K562 (cell line): Measurements from ENCODE around the gene TMCC1. TPM values are rescaled to one million over a fixed set of nuclear protein-coding genes. Genes with fewer than 3 reads are reported as not detected.

ENCODE experiments used
- ATAC-seq: fragments of 200-7000 bp; cut with Tn5 transposase; 3 replicates; pipeline ENCODE4 v1.9.1; 2020; ENCODE audit warnings: moderate library complexity
- BruUV-seq: library from RNA; stranded (reverse); fragments of 400-500 nt; replicated peaks from 2 replicates; lab custom pipeline; 2021; lab: Mats Ljungman, UMichigan
- CTCF ChIA-PET: fragments of 300-600 bp; formaldehyde crosslinking; extraction: SDS; loops from one replicate; lab custom pipeline; 2021; ENCODE audit warnings: low intra/inter-chr PET ratio; lab: Yijun Ruan, JAX
- POLR2A ChIA-PET: fragments of 300-600, 350-650 bp; sonication (Branson Sonifier 250); formaldehyde crosslinking; extraction: SDS; loops from one replicate; lab custom pipeline; 2021; ENCODE audit warnings: antibody characterized with exemption, inconsistent platforms; lab: Yijun Ruan, JAX
- DNase-seq, 4 experiments: peaks; one replicate each; pipeline versions ENCODE4 v3.0.0 to v3.0.0-alpha.2; 2011 to 2018; ENCODE audit warnings: low spot score in 3 of 4, mixed read lengths in 3 of 4; ENCODE audit errors: extremely low read depth in 1 of 4
- FAIRE-seq: peaks from 2 replicates; lab custom pipeline; 2011; peaks lifted over from hg19 to GRCh38; lab: Jason Lieb, UNC
- H2AFZ ChIP-seq: 2 replicates; pipeline ENCODE4 v1.6.0; 2011; ENCODE audit warnings: low read depth, low read length, control low read depth, inconsistent platforms
- H3K27ac ChIP-seq: fragments of 200-600 bp; 3 replicates; pipeline ENCODE4 v1.8.0; 2011; ENCODE audit warnings: low read depth, mild to moderate bottlenecking, control low read depth, inconsistent platforms, low read length, moderate library complexity, mixed read lengths; ENCODE audit errors: extremely low read depth
- H3K27me3 ChIP-seq, 2 experiments: fragments of 300-600 bp in 1 of 2; 2 replicates in 1 of 2; 3 replicates in 1 of 2; pipeline versions ENCODE4 v1.6.0 to v1.8.0; 2011; ENCODE audit warnings: inconsistent platforms in 2 of 2, low read length in 2 of 2, mild to moderate bottlenecking in 1 of 2, mixed read lengths in 1 of 2, moderate library complexity in 1 of 2; ENCODE audit not compliant: control insufficient read depth in 2 of 2, insufficient read depth in 2 of 2
- H3K36me3 ChIP-seq: fragments of 300-600 bp; 3 replicates; pipeline ENCODE4 v1.8.0; 2011; ENCODE audit warnings: mild to moderate bottlenecking, low read length, inconsistent platforms; ENCODE audit not compliant: control insufficient read depth, insufficient read depth
- H3K4me1 ChIP-seq, 2 experiments: fragments of 200-600 bp in 1 of 2; replicated peaks in 1 of 2; 2 replicates in 1 of 2; 3 replicates in 1 of 2; pipeline versions ENCODE4 v1.5.1 to v1.8.0; 2011; ENCODE audit warnings: inconsistent platforms in 2 of 2, low read length in 2 of 2, mild to moderate bottlenecking in 1 of 2, mixed read lengths in 1 of 2, moderate library complexity in 1 of 2; ENCODE audit not compliant: control insufficient read depth in 2 of 2, insufficient read depth in 2 of 2
- H3K4me2 ChIP-seq: 2 replicates; pipeline ENCODE4 v1.6.1; 2011; ENCODE audit warnings: low read length, control low read depth, inconsistent platforms, mixed read lengths; ENCODE audit not compliant: insufficient read depth
- H3K4me3 ChIP-seq: fragments of 200-600 bp; sonication (generic), shearing (Covaris generic); 2 replicates; pipeline ENCODE4 v1.5.1; 2016; ENCODE audit warnings: control low read depth, inconsistent platforms
- H3K79me2 ChIP-seq: fragments of 200-600 bp; 3 replicates; pipeline ENCODE4 v1.8.0; 2011; ENCODE audit warnings: low read length, inconsistent platforms; ENCODE audit not compliant: control insufficient read depth, insufficient read depth
- H3K9ac ChIP-seq, 2 experiments: 2 replicates each; pipeline versions ENCODE4 v1.6.0 to v1.6.1; 2011; ENCODE audit warnings: low read depth in 2 of 2, low read length in 2 of 2, control low read depth in 1 of 2, inconsistent platforms in 1 of 2, mild to moderate bottlenecking in 1 of 2, mixed read lengths in 1 of 2; ENCODE audit not compliant: insufficient read depth in 1 of 2
- H3K9me1 ChIP-seq: one replicate; pipeline ENCODE4 v1.6.0; 2011; ENCODE audit warnings: inconsistent platforms, mild to moderate bottlenecking, low read length, moderate library complexity; ENCODE audit not compliant: control insufficient read depth, insufficient read depth
- H3K9me3 ChIP-seq: replicated peaks from 2 replicates; pipeline ENCODE4 v1.5.1; 2011; ENCODE audit warnings: low read depth, low read length, inconsistent platforms; ENCODE audit not compliant: control insufficient read depth, insufficient read depth
- H4K20me1 ChIP-seq: replicated peaks from 2 replicates; pipeline ENCODE4 v1.6.1; 2011; ENCODE audit warnings: low read length, inconsistent platforms, mixed read lengths; ENCODE audit not compliant: control insufficient read depth, insufficient read depth
- BRCA1 ChIP-seq, 2 experiments: fragments of 450-650 bp in 1 of 2; sonication (generic) in 1 of 2; formaldehyde crosslinking in 1 of 2; IDR thresholded peaks; 2 replicates each; pipeline versions ENCODE4 v1.5.0 to v1.6.1; 2017 to 2020; ENCODE audit warnings: mild to moderate bottlenecking in 1 of 2, missing genetic modification reagents in 1 of 2
- CREB1 ChIP-seq, 2 experiments: sonication (generic) in 1 of 2; formaldehyde crosslinking in 1 of 2; IDR thresholded peaks; 2 replicates each; pipeline versions ENCODE4 v1.6.1 to v1.8.0; 2012 to 2022; ENCODE audit warnings: inconsistent platforms in 1 of 2, mild to moderate bottlenecking in 1 of 2, missing genetic modification reagents in 1 of 2, moderate library complexity in 1 of 2
- E2F5 ChIP-seq: sonication (generic); formaldehyde crosslinking; IDR thresholded peaks from 2 replicates; pipeline ENCODE4 v1.8.0; 2022; ENCODE audit warnings: mild to moderate bottlenecking, missing genetic modification reagents
- EP400 ChIP-seq: fragments of 450-650 bp; IDR thresholded peaks from 2 replicates; pipeline ENCODE4 v1.6.1; 2017; ENCODE audit warnings: antibody characterized with exemption, mild to moderate bottlenecking, moderate library complexity
- ETV1 ChIP-seq: fragments of 450-650 bp; conservative IDR thresholded peaks from 2 replicates; pipeline ENCODE4 v1.6.1; 2016; ENCODE audit warnings: missing genetic modification characterization, control low read depth, low read depth, missing compliant biosample characterization
- FOS ChIP-seq: IDR thresholded peaks from 3 replicates; pipeline ENCODE4 v1.6.1; 2011; ENCODE audit not compliant: insufficient read length; ENCODE audit errors: extremely low read depth
- FOXA1 ChIP-seq: fragments of 450-650 bp; IDR thresholded peaks from 2 replicates; pipeline ENCODE4 v1.6.1; 2016; ENCODE audit warnings: mild to moderate bottlenecking, borderline replicate concordance
- HMG20B ChIP-seq: fragments of 250-450 bp; sonication (Bioruptor Pico); IDR thresholded peaks from 2 replicates; pipeline ENCODE4 v1.5.0; 2021; ENCODE audit warnings: mild to moderate bottlenecking
- NR2C1 ChIP-seq, 2 experiments: fragments of 450-650 bp; IDR thresholded peaks; 2 replicates each; pipeline ENCODE4 v1.6.1; 2017; ENCODE audit warnings: mild to moderate bottlenecking in 2 of 2, antibody characterized with exemption in 1 of 2, inconsistent platforms in 1 of 2, missing compliant biosample characterization in 1 of 2, missing genetic modification characterization in 1 of 2
- RCOR1 ChIP-seq, 2 experiments: IDR thresholded peaks; 2 replicates each; pipeline ENCODE4 v1.6.1; 2012; ENCODE audit warnings: low read depth in 2 of 2, low read length in 2 of 2, borderline replicate concordance in 1 of 2, improper control_type of control experiment in 1 of 2
- SMARCE1 ChIP-seq: fragments of 450-650 bp; IDR thresholded peaks from 2 replicates; pipeline ENCODE4 v1.7.1; 2016; ENCODE audit warnings: mild to moderate bottlenecking
- TAL1 ChIP-seq: fragments of 450-650 bp; IDR thresholded peaks from 2 replicates; pipeline ENCODE4 v1.6.1; 2016; ENCODE audit warnings: mild to moderate bottlenecking
- TCF3 ChIP-seq: sonication (generic); formaldehyde crosslinking; IDR thresholded peaks from 2 replicates; pipeline ENCODE4 v1.4.0; 2020; ENCODE audit warnings: mild to moderate bottlenecking, missing genetic modification reagents
- TCF7L2 ChIP-seq: fragments of 150-350 bp; IDR thresholded peaks from 2 replicates; pipeline ENCODE4 v1.6.1; 2016; ENCODE audit warnings: low read depth, mild to moderate bottlenecking, low read length, moderate library complexity
- TCFL5 ChIP-seq: fragments of 250-450 bp; sonication (Bioruptor Pico); conservative IDR thresholded peaks from 2 replicates; pipeline ENCODE4 v1.6.1; 2021; ENCODE audit warnings: mild to moderate bottlenecking, moderate library complexity, matching md5 sums
- TEAD4 ChIP-seq, 2 experiments: sonication (generic) in 1 of 2; formaldehyde crosslinking in 1 of 2; IDR thresholded peaks; 2 replicates each; pipeline versions ENCODE4 v1.6.1 to v1.8.0; 2012 to 2022; ENCODE audit warnings: borderline replicate concordance in 1 of 2, inconsistent platforms in 1 of 2, low read length in 1 of 2, mild to moderate bottlenecking in 1 of 2, missing genetic modification reagents in 1 of 2
- ZBTB7A ChIP-seq: IDR thresholded peaks from 2 replicates; pipeline ENCODE4 v1.6.1; 2011; ENCODE audit warnings: low read depth, mild to moderate bottlenecking, low read length, moderate library complexity, borderline replicate concordance; ENCODE audit not compliant: control insufficient read depth
- ZNF384 ChIP-seq: IDR thresholded peaks from 2 replicates; pipeline ENCODE4 v1.6.1; 2012; ENCODE audit warnings: low read depth, low read length, improper control_type of control experiment
- WGBS: fragments of 100-300 bp; shearing (Covaris generic); methylation state at CpG from one replicate; pipeline ENCODE4 v1.1.6; 2016; ENCODE audit warnings: low coverage, mixed read lengths; ENCODE audit not compliant: insufficient coverage; ENCODE audit errors: missing lambda C conversion rate; 5-methylcytosine and 5-hydroxymethylcytosine counted together
- in situ Hi-C: fragments of 300-500 bp; cut with MboI; formaldehyde crosslinking; loops from 4 replicates; pipeline ENCODE4 v1.15.0; 2018; ENCODE audit warnings: inconsistent platforms, mixed read lengths
- intact Hi-C: fragments of 100-400 bp; cut with micrococcal nuclease; formaldehyde crosslinking; loops from 2 replicates; pipeline ENCODE4 v1.14.2; 2022
- polyA plus RNA-seq, 8 experiments: library from polyadenylated mRNA; depleted of rRNA in 4 of 8; stranded (reverse) in 5 of 8; unstranded in 3 of 8; fragments of >200 nt; fragmentation: Nextera tagmentation in 2 of 8; fragmentation: Illumina TruSeq in 1 of 8; extraction: Ambion mirVana in 2 of 8; extraction: Trizol in 1 of 8; gene quantifications; 2 replicates each; pipeline versions ENCODE4 v1.2.1 to v1.2.3, GENCODE V29; 2011 to 2014; ENCODE audit warnings: inconsistent platforms in 1 of 8, missing spikeins in 1 of 8
- total RNA-seq, 7 experiments: library from RNA; depleted of rRNA in 6 of 7; stranded (reverse); fragments of >200 nt in 6 of 7; fragmentation: Illumina TruSeq in 2 of 7; extraction: Trizol in 2 of 7; gene quantifications; 2 replicates each; pipeline versions ENCODE4 v1.2.1 to v1.2.3, GENCODE V29; 2011 to 2021; ENCODE audit warnings: low replicate concordance in 1 of 7

The TMCC1 gene
- total and polyA plus RNA-seq, 9 of the 15 experiments (the other 6 are each of a cell fraction or from before 2014, with no cell fraction given): 0.89 to 8.7 (median 4.0) TPM

GRCh38 chr3:129599607-129600006 lies 293.9 kb downstream of the TMCC1 start:
- Histone ChIP-seq H3K9me3 (no peaks in the 10 kb centered on the region), H4K20me1 (peaks cover 12% of the 10 kb centered on the region; the same call in 1 of the 2 replicates), H3K27ac (peak overlapping the region; percentile 30; the same call in 2 of the 3 replicates), H3K27me3 (no peaks in the 10 kb centered on the region), H3K4me3 (no peak overlapping the region), H3K4me1 (peaks cover 44 to 75% of the 10 kb centered on the region in 2 experiments), H3K79me2 (peaks cover 86% of the 10 kb centered on the region), H2AFZ (peak overlapping the region; percentile 1; the same call in 1 of the 2 replicates), H3K4me2 (peak overlapping the region; percentile 43), H3K9me1 (no peaks in the 10 kb centered on the region), H3K36me3 (peaks cover 5% of the 10 kb centered on the region; the same call in 2 of the 3 replicates), H3K9ac (peak overlapping the region in 1 of 2 experiments; percentile 83; a peak in 2 of 4 replicates)
- intact Hi-C loops (loop anchor here (10.0 kb wide), 1 partner anchor 215 kb away; no protein-coding TSS in a partner anchor), in situ Hi-C loops (no loop called here)
- ATAC-seq (peak; percentile 65), FAIRE-seq (peak; percentile 86), DNase-seq (peak; percentile 45 to 78 (median 65))
- POLR2A ChIA-PET: interaction anchor here (0.6 to 1.2 kb wide), 5 partner anchors 8 to 271 kb away, joined by 3 to 4 read pairs (median 3); no protein-coding TSS in a partner anchor
- no TSS peak for BruUV-seq
- CTCF ChIA-PET: no interaction called here
- WGBS: 18% methylated on average over 5 of the region's 5 CpGs
- peak; percentile 29; the same call in 1 of the 2 replicates for TF ChIP-seq TAL1
- no peak for TF ChIP-seq FOXA1
- TF ChIP-seq SMARCE1: peak; percentile 38; the same call in 1 of the 2 replicates
- no peak for TF ChIP-seq E2F5 (CRISPR knock-in tag)
- TF ChIP-seq CREB1 (IDR thresholded peaks at IDR 0.05): no peak
- peak; percentile 55; the same call in 1 of the 2 replicates for TF ChIP-seq CREB1 (CRISPR knock-in tag; IDR thresholded peaks at IDR 0.05)
- no peak for TF ChIP-seq HMG20B (CRISPR knock-in tag)
- TF ChIP-seq RCOR1 (IDR thresholded peaks at IDR 0.05; ENCODE audit: borderline replicate concordance in 1 of 2, low read depth in 2 of 2, low read length in 2 of 2): no peak; a peak in 1 of 4 replicates
- no peak for TF ChIP-seq TCFL5 (CRISPR knock-in tag)
- no peak for TF ChIP-seq NR2C1 (IDR thresholded peaks at IDR 0.05)
- TF ChIP-seq NR2C1 (tag; IDR thresholded peaks at IDR 0.05): no peak
- peak; percentile 57 for TF ChIP-seq TCF3
- TF ChIP-seq BRCA1 (IDR thresholded peaks at IDR 0.05): no peak
- TF ChIP-seq BRCA1 (CRISPR knock-in tag; IDR thresholded peaks at IDR 0.05): no peak
- no peak for TF ChIP-seq ZNF384
- TF ChIP-seq ZBTB7A: peak; percentile 63; the same call in 1 of the 2 replicates
- no peak for TF ChIP-seq TCF7L2
- TF ChIP-seq FOS: no peak
- 0 out of 2 replicates have a peak, but pooled peaks have one; percentile 9 for TF ChIP-seq ETV1 (tag)
- no peak for TF ChIP-seq TEAD4 (IDR thresholded peaks at IDR 0.05; ENCODE audit: low read length)
- TF ChIP-seq TEAD4 (CRISPR knock-in tag; IDR thresholded peaks at IDR 0.05; ENCODE audit: borderline replicate concordance): no peak
- TF ChIP-seq EP400: peak; percentile 32; the same call in 1 of the 2 replicates
